Dedifferentiated amniotic fluid mesenchymal stem cell (primary cell): Measurements from ENCODE around the gene LRRC8C.
"Not testable (repeated sequence)": the region's sequence is repeated elsewhere in the genome, so short reads cannot be mapped to it uniquely, and the experiment has no call there.

Experiments
- DNase-seq: peaks from one replicate; pipeline ENCODE4 v3.0.0-alpha.2; 2016; ENCODE audit errors: extremely low spot score

Gene LRRC8C

GRCh38 chr1:89607586-89608318 lies 25.2 kb upstream of the LRRC8C start:
- DNase-seq = no peak

DNA sequence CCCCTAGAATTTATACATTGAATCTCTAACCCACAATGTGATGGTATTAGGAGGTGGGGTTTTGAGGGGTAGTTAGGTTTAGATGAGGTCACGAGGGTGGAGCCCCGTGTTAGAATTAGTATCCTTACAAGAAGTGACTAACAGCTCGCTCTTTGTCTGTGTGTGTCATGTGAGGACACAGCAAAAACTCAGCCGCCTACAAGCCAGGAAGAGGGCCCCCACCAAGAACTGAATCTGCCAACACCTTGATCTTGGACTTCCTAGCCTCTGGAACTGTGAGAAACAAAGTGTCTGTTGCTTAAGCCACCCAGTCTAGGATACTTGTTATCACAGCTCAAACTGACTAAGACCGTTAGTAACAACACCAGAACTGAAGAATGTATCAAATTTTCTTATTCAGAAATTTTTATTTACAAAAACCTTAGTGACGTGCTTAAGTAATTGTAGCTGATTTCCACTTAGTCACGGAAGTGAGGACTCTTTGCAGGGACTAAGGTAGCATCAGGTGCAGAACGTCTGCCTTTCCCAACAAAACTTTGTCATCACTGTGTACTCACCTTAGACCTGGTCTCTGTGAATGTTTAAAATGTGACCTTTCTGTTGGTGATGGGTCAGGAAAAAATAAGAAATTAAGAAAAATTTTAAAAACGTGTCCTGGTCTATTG lies 24.5 kb upstream of the LRRC8C start:
- no peak for DNase-seq

DNA sequence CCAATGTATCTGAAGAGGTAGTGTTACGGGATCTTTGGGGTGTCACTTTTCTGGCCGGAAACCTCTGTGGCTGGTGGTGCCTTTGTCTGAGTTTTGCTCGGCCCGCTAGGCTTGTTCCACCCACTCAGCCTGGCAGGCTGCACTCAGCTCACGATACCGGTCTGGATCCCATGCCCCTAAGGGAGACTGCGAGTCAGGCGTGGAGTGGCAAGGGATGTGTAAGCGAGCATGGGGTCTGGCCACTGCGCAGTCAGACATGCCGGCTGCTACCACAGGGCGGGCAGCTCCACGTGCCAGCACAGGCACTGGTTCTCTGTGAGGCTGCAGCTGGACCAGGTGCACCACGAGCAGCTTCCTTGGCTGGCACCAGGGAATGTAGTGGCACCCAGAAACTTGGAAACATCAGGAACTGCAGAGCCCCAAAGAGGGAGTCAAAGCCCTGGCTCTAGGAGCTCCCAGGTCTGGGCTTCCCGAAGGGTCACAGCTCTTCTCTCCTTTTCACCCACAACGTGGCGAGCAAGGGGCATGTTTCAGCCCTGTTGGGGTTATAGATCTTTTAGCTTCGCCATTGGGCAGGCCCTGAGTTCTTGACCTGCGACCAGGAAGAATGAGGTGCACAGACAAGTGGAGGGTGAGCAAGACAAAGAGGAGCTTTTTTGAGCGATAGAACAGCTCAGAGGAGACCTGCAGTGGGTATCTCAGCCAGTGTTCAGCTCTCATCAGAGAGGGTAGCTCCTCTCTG lies 23.8 kb upstream of the LRRC8C start:
- no peak for DNase-seq

GRCh38 chr1:89609781-89610456 lies 23.0 kb upstream of the LRRC8C start:
- no peak for DNase-seq

DNA sequence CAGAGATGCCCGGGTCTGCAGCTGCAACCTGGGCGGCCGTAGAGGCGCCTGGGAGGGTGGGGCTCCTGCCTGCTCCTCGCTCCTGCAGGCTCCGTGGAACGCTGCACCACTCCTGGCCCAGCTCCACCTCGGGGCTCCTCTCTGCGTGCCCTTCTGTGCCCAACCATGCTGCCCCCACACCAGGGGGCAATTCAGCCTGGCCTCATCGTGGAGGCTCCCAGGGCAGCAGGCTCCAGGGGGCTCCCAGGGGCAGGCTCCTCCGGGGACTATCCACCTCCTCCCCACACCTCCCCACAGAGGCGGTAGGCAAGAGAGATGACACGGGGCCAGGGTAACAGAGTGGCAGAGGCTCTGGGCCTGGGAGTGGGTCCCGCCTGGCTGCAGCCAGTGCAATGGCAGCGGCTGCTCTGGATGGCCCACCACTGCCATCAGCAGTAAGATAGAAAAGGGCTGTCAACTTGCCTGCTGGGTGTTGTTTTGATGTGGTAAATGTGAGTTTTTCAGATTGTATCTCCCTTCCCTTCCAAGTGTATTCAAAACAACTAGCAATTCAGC lies 22.4 kb upstream of the LRRC8C start:
- DNase-seq = no peak

- no peak for DNase-seq
These were observed 21.2 kb upstream of the LRRC8C start for GRCh38 chr1:89611721-89612120.

DNA sequence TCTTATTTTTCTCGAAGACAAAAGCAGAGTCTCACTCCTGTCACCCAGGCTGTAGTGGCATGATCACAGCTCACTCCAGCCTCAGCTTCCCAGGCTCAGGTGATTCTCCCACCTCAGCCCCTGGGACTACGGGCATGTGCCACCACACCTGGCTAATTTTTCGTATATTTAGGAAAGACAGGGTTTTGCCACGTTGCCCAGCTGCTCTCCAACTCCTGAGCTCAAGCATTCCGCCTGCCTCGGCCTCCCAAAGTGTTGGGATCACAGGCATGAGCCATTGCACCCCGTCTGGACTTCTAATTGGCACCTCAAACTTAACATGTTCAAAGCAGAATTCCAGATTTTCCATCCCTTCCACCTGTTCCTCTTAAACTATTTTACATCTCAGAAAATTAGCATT lies 19.0 kb upstream of the LRRC8C start:
- no peak for DNase-seq

- DNase-seq = no peak
These were observed 17.0 kb upstream of the LRRC8C start for GRCh38 chr1:89615676-89616598.

DNA sequence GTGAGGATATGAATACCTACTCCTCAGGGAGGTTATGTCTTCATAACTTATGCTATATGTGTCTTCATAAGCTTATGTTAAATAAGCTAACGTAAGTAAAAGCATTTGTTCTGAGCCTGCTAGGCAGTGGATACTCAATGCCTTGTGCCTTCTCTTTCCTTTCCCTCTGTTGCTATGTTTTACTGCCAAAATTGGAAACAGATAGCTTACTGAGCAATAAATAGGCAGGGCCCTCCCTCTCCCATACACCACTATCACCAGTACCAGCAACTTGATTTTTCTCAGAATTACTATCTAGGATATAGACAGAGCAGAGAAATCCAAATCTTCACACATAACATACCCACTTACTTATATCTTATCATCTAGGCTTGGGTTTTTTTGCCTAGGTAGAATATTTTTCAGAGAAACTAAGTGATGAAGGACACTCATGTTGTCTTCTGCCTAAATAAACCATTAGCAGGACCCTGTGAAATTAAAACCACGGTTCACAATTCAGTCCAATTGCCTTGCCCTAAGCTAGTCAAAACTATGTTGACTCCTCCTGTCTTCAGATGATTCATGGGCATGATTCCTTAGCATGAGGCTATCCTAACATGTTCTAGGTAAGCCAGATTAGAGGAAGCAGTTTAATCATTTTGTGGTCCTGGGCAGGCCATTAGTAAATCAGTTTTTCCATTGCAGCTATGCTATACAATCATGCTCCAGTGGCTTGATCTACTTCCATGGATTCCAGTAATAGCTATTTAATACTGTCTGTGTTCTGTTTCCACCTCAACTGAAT lies 15.9 kb upstream of the LRRC8C start:
- DNase-seq = no peak

- no peak for DNase-seq
These were observed 12.3 kb upstream of the LRRC8C start for GRCh38 chr1:89620664-89621063.

DNA sequence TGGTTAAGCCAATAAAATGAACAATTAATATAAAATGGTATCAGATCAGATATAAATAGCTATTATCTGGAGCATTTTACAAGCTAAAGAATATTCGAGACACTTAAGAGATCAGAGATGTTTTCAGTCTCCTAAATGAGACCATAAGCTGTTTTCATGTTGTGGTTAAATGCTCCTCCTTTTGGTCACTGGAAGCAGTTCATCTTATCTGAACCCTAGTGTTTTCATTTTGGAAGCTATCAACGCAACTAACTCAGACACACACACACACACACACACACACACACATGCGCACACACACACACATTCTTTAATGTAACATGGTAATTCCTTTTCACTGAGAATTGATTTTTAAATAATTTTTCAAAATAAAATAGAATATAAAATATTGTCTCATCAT lies 10.0 kb upstream of the LRRC8C start:
- no peak for DNase-seq

GRCh38 chr1:89624314-89624713 lies 8.6 kb upstream of the LRRC8C start:
- no peak for DNase-seq

GRCh38 chr1:89624715-89625323 lies 8.1 kb upstream of the LRRC8C start:
- no peak for DNase-seq

DNA sequence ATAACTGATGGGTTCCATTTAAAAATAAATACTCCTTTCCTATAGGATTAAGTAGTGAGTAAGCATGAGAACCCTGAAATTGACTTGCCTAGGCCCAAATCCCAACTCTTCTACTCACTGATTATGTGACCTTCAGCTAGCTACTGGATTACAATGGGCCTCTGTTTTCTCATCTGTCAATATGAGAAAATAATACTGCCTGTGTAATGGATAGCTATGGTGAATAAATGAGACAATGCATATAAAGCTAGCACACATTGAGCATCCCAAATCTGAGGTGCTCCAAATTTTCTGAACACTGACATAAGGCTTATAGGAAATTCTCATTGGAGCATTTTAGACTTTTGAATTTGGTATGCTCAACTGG lies 5.3 kb upstream of the LRRC8C start:
- DNase-seq = no peak

DNA sequence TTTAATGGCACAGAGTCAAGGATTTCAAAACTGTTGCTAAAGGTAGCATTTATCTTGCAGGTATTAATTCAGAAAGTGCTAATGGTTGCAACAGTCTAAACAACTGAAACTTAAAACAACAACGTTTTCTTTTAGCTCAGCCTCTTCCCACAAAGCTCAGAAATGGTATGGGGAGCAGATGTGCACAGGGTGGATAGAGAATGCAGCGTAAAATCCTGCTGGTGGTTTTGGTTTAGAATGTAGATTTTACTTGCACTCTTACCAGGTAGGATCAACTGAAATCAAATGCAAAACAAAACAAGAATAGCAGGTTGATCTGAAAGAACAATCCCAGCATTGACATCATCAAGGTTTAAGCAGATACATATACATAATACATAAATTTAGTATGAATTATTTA lies 3.8 kb upstream of the LRRC8C start:
- no peak for DNase-seq

DNA sequence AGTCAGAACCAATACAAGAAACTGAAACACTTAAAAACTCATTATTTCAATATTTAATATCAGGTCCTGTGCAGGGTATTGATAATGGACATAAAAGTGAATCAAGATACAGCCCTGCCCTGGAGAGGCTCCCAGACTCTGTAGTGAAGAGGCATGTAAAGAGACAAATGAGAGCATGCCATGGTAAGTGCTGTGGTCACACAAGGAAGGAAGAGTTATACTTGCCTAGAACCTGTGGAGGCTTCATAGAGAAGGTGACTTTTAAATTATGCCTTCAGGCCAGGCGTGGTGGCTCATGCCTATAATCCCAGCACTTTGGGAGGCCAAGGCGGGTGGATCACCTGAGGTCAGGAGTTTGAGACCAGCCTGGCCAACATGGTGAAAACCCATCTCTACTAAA lies 3.3 kb upstream of the LRRC8C start:
- not testable (repeated sequence) for DNase-seq

GRCh38 chr1:89630048-89630447 lies 2.9 kb upstream of the LRRC8C start:
- DNase-seq = no peak

DNA sequence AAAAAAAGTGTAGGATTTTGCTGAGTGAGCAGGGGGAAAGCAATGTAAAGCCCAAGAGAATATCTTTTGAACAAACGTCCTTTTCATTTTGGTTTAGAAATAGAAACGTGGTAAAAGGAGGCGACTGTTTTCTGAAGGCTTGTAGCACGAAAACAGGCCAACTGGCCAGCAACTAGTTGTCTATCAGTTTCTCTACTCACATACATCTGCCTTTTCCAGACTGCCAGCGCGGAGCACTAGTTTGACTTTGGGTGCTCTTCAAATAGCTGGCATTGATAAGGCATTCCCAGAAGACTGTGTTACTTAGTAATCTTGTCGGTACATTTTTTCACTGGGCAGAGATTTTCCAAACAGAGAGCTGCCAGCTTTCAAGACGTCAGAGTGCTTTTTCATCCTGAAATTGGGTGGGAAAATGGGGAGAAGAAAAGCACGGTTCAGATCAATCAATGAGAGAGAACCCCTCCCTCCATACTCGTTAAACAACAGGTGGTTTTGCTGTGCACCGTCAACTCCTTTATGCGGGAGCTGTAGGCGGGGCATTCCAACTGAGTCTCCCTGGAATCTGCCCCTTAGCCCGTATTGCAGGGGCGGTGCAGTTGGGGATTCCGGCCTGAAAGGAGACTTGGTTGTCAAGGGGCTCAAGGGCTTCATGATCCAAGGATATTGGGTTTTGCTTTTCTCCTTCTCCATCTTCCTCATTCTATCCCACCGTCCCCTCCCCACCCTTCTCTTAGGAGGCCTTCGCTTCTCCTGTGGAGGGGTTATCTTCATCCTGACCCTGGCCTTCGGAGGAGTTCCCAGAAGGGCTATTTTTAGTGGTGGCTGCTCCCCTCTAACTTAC lies 884 bp upstream of the LRRC8C start:
- no peak for DNase-seq

DNA sequence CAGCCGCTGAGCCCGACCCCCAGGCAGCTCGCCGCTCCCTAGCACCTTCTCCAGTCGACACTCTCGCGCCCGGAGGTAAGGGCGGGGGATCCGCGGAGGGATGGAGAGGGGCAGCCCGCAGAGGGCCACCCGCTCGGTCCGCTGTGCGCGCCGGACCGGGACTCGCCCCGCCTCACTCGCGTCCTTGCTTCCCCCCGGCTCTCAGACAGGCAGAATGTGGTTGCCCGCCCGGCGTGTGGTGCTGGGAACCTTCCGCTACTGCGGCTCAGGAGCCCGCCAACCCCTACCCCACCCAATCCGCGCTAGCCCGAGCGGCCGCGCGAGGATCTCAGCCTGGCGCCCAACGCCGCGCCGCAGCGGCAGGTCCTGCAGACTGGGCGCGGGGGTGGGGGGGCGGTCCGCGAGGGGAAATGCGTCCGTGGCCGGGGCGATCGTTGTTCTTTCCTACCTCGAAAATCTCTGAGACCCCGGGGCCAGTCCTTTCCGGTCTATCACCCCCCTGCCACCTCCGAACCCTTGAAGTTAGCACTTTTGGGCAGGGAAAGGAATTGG lies 404 bp downstream of the LRRC8C start:
- DNase-seq = no peak
